ENCODE data around the gene DHX32.

GRCh38 chr10:125812128-125812750, 68.9 kb downstream of the DHX32 start:
- TF ChIP-seq MXI1 (IDR thresholded peaks at IDR 0.05; ENCODE audit: borderline replicate concordance, low read depth, low read length): no peak
- no peak for TF ChIP-seq POLR2A (IDR thresholded peaks at IDR 0.05; ENCODE audit: low read depth, low read length)
- no peak for TF ChIP-seq CTCF (conservative IDR thresholded peaks at IDR 0.05; ENCODE audit: low read depth, low read length)
- no peak for TF ChIP-seq RFX5 (IDR thresholded peaks at IDR 0.05; ENCODE audit: low read depth, low read length)
- TF ChIP-seq MAZ (IDR thresholded peaks at IDR 0.05; ENCODE audit: borderline replicate concordance, low read depth, low read length): no peak

All from IMR-90 (cell line).